SK-N-SH treated with all-trans-retinoic acid at 6 μM for 48 hours (cell line): Measurements from ENCODE around the gene RNASE1.

Source experiments
- ATAC-seq: fragments of 200-7000 bp; cut with Tn5 transposase; 3 replicates; pipeline ENCODE4 v1.9.1; 2020; ENCODE audit warnings: mild to moderate bottlenecking, moderate library complexity
- ARNTL ChIP-seq: fragments of 450-650 bp; formaldehyde crosslinking; IDR thresholded peaks from 2 replicates; pipeline ENCODE4 v1.5.0; 2020; ENCODE audit warnings: low read depth, mild to moderate bottlenecking, moderate library complexity, borderline replicate concordance
- BACH2 ChIP-seq: fragments of 250-450 bp; sonication (Bioruptor Pico); IDR thresholded peaks from 2 replicates; pipeline ENCODE4 v1.9.0; 2021; ENCODE audit warnings: mild to moderate bottlenecking, borderline replicate concordance
- CSDC2 ChIP-seq: fragments of 250-450 bp; sonication (Bioruptor Pico); IDR thresholded peaks from 2 replicates; pipeline ENCODE4 v1.5.0; 2020; ENCODE audit warnings: mild to moderate bottlenecking, moderate library complexity
- ESRRG ChIP-seq: fragments of 250-450 bp; sonication (Bioruptor Pico); IDR thresholded peaks from 2 replicates; pipeline ENCODE4 v1.6.1; 2021; ENCODE audit warnings: mild to moderate bottlenecking
- GLIS3 ChIP-seq: fragments of 250-450 bp; sonication (Bioruptor Pico); IDR thresholded peaks from 2 replicates; pipeline ENCODE4 v1.5.0; 2020; ENCODE audit warnings: mild to moderate bottlenecking, moderate library complexity
- ISL1 ChIP-seq: fragments of 250-450 bp; sonication (Bioruptor Pico); IDR thresholded peaks from 2 replicates; pipeline ENCODE4 v2.1.2; 2022; ENCODE audit warnings: mild to moderate bottlenecking, moderate library complexity
- OSR1 ChIP-seq: fragments of 250-450 bp; sonication (Bioruptor Pico); IDR thresholded peaks from 2 replicates; pipeline ENCODE4 v1.8.0; 2022; ENCODE audit warnings: moderate library complexity, mild to moderate bottlenecking, inconsistent platforms
- PATZ1 ChIP-seq: fragments of 250-450 bp; sonication (Bioruptor Pico); IDR thresholded peaks from 2 replicates; pipeline ENCODE4 v1.8.0; 2020; ENCODE audit warnings: mild to moderate bottlenecking, moderate library complexity, borderline replicate concordance
- PPARA ChIP-seq: fragments of 250-450 bp; sonication (Bioruptor Pico); IDR thresholded peaks from 2 replicates; pipeline ENCODE4 v1.5.0; 2020; ENCODE audit warnings: mild to moderate bottlenecking, borderline replicate concordance
- RARB ChIP-seq: fragments of 250-450 bp; sonication (Bioruptor Pico); IDR thresholded peaks from 2 replicates; pipeline ENCODE4 v1.8.0; 2021; ENCODE audit warnings: mild to moderate bottlenecking, moderate library complexity
- SNAI2 ChIP-seq: fragments of 250-450 bp; sonication (Bioruptor Pico); IDR thresholded peaks from 2 replicates; pipeline ENCODE4 v1.5.0; 2020; ENCODE audit warnings: mild to moderate bottlenecking, moderate library complexity
- TCF4 ChIP-seq: fragments of 250-450 bp; sonication (Bioruptor Pico); IDR thresholded peaks from 2 replicates; pipeline ENCODE4 v1.8.0; 2021; ENCODE audit warnings: mild to moderate bottlenecking, moderate library complexity, borderline replicate concordance
- TOX ChIP-seq: fragments of 250-450 bp; sonication (Bioruptor Pico); IDR thresholded peaks from 2 replicates; pipeline ENCODE4 v1.8.0; 2021; ENCODE audit warnings: mild to moderate bottlenecking, moderate library complexity, borderline replicate concordance
- ZC3H10 ChIP-seq: fragments of 250-450 bp; sonication (Bioruptor Pico); IDR thresholded peaks from 2 replicates; pipeline ENCODE4 v1.5.1; 2021; ENCODE audit warnings: mild to moderate bottlenecking, moderate library complexity
- ZFP3 ChIP-seq: fragments of 250-450 bp; sonication (Bioruptor Pico); IDR thresholded peaks from 2 replicates; pipeline ENCODE4 v1.5.0; 2020; ENCODE audit warnings: mild to moderate bottlenecking, moderate library complexity
- ZFP30 ChIP-seq: fragments of 450-650 bp; formaldehyde crosslinking; IDR thresholded peaks from 2 replicates; pipeline ENCODE4 v1.5.0; 2022; ENCODE audit warnings: mild to moderate bottlenecking, moderate library complexity
- ZNF565 ChIP-seq: fragments of 450-650 bp; formaldehyde crosslinking; conservative IDR thresholded peaks from 2 replicates; pipeline ENCODE4 v1.5.0; 2020; ENCODE audit warnings: low read depth, mild to moderate bottlenecking, moderate library complexity
- ZNF70 ChIP-seq: fragments of 450-650 bp; formaldehyde crosslinking; IDR thresholded peaks from 2 replicates; pipeline ENCODE4 v1.5.0; 2020; ENCODE audit warnings: mild to moderate bottlenecking, moderate library complexity
- ZNF8 ChIP-seq: fragments of 450-650 bp; formaldehyde crosslinking; IDR thresholded peaks from 2 replicates; pipeline ENCODE4 v1.5.0; 2020; ENCODE audit warnings: mild to moderate bottlenecking, moderate library complexity
- TF ChIP-seq, protein P1 (sequence below): fragments of 250-450 bp; sonication (Bioruptor Pico); IDR thresholded peaks from 2 replicates; pipeline ENCODE4 v1.8.0; 2021; ENCODE audit warnings: low read depth, mild to moderate bottlenecking, moderate library complexity, borderline replicate concordance
- TF ChIP-seq, protein P2 (sequence below): fragments of 250-450 bp; sonication (Bioruptor Pico); IDR thresholded peaks from 2 replicates; pipeline ENCODE4 v1.5.1; 2021; ENCODE audit warnings: mild to moderate bottlenecking, moderate library complexity
- TF ChIP-seq, protein P3 (sequence below): fragments of 250-450 bp; sonication (Bioruptor Pico); IDR thresholded peaks from 2 replicates; pipeline ENCODE4 v1.5.0; 2020; ENCODE audit warnings: mild to moderate bottlenecking, moderate library complexity

The RNASE1 gene

GRCh38 chr14:20794644-20795369 lies 7.8 kb downstream of the RNASE1 start:
- no peak for TF ChIP-seq CSDC2 (CRISPR knock-in tag)
- ATAC-seq, result no peak

DNA sequence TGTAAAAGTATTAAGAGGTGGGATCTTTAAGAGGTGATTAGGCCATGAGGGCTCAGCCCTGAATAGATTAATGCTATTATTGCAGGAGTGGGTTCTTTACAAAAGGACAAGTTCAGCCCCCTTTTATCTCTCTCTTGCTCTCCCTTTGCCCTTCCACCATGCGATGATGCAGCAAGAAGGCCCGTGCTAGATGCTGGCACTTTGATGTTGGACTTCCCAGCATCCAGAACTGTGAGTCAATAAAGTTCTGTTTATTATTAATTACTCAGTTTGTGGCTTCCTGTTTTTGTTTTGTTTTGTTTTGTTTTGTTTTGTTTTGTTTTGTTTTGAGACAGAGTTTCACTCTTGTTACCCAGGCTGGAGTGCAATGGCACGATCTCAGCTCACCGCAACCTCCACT lies 10.1 kb downstream of the RNASE1 start:
- ATAC-seq, result no peak
- TF ChIP-seq PATZ1 (CRISPR knock-in tag) (no peak), ZFP3 (CRISPR knock-in tag) (no peak), RARB (no peak), TOX (CRISPR knock-in tag) (no peak), SNAI2 (CRISPR knock-in tag) (no peak), ESRRG (CRISPR knock-in tag) (no peak), ARNTL (CRISPR knock-in tag) (no peak), BACH2 (CRISPR knock-in tag) (no peak), PPARA (CRISPR knock-in tag) (no peak), TCF4 (CRISPR knock-in tag) (no peak), ZNF8 (CRISPR knock-in tag) (no peak), ZFP30 (CRISPR knock-in tag) (no peak), ZNF565 (CRISPR knock-in tag) (no peak), ZNF70 (CRISPR knock-in tag) (no peak), ZC3H10 (CRISPR knock-in tag) (no peak), GLIS3 (CRISPR knock-in tag) (no peak), ISL1 (CRISPR knock-in tag) (no peak)
- TF ChIP-seq, protein P1, sequence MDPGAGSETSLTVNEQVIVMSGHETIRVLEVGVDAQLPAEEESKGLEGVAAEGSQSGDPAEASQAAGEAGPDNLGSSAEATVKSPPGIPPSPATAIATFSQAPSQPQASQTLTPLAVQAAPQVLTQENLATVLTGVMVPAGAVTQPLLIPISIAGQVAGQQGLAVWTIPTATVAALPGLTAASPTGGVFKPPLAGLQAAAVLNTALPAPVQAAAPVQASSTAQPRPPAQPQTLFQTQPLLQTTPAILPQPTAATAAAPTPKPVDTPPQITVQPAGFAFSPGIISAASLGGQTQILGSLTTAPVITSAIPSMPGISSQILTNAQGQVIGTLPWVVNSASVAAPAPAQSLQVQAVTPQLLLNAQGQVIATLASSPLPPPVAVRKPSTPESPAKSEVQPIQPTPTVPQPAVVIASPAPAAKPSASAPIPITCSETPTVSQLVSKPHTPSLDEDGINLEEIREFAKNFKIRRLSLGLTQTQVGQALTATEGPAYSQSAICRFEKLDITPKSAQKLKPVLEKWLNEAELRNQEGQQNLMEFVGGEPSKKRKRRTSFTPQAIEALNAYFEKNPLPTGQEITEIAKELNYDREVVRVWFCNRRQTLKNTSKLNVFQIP, result no peak
- TF ChIP-seq, protein P2, sequence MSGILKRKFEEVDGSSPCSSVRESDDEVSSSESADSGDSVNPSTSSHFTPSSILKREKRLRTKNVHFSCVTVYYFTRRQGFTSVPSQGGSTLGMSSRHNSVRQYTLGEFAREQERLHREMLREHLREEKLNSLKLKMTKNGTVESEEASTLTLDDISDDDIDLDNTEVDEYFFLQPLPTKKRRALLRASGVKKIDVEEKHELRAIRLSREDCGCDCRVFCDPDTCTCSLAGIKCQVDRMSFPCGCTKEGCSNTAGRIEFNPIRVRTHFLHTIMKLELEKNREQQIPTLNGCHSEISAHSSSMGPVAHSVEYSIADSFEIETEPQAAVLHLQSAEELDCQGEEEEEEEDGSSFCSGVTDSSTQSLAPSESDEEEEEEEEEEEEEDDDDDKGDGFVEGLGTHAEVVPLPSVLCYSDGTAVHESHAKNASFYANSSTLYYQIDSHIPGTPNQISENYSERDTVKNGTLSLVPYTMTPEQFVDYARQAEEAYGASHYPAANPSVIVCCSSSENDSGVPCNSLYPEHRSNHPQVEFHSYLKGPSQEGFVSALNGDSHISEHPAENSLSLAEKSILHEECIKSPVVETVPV (CRISPR knock-in tag), result no peak

DNA sequence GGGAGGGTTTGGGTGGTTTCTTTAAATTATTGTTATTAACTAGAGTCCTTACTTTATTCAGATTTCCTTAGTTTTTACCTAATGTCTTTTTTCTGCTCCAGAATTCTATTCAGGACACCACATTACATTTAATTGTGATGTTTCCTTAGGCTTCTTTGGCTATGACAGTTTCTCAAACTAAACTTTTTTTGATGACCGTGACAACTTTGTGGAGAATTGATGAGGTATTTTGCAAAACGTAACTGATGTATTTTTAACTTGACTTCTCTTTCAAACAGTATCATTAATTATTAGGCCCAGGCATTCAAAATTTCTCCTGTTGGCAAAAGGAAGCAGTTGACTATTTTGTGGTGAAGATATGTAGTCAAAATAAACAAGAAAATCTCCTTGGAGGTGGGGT lies 11.0 kb downstream of the RNASE1 start:
- no peak for TF ChIP-seq GLIS3 (CRISPR knock-in tag)
- no peak for TF ChIP-seq BACH2 (CRISPR knock-in tag)
- TF ChIP-seq, protein P2 (CRISPR knock-in tag), result no peak
- TF ChIP-seq TCF4 (CRISPR knock-in tag), result no peak
- no peak for TF ChIP-seq RARB
- no peak for TF ChIP-seq ARNTL (CRISPR knock-in tag)
- no peak for TF ChIP-seq CSDC2 (CRISPR knock-in tag)
- no peak for TF ChIP-seq ISL1 (CRISPR knock-in tag)
- TF ChIP-seq ZNF70 (CRISPR knock-in tag), result no peak
- TF ChIP-seq, protein P1, result no peak
- TF ChIP-seq, protein P3, sequence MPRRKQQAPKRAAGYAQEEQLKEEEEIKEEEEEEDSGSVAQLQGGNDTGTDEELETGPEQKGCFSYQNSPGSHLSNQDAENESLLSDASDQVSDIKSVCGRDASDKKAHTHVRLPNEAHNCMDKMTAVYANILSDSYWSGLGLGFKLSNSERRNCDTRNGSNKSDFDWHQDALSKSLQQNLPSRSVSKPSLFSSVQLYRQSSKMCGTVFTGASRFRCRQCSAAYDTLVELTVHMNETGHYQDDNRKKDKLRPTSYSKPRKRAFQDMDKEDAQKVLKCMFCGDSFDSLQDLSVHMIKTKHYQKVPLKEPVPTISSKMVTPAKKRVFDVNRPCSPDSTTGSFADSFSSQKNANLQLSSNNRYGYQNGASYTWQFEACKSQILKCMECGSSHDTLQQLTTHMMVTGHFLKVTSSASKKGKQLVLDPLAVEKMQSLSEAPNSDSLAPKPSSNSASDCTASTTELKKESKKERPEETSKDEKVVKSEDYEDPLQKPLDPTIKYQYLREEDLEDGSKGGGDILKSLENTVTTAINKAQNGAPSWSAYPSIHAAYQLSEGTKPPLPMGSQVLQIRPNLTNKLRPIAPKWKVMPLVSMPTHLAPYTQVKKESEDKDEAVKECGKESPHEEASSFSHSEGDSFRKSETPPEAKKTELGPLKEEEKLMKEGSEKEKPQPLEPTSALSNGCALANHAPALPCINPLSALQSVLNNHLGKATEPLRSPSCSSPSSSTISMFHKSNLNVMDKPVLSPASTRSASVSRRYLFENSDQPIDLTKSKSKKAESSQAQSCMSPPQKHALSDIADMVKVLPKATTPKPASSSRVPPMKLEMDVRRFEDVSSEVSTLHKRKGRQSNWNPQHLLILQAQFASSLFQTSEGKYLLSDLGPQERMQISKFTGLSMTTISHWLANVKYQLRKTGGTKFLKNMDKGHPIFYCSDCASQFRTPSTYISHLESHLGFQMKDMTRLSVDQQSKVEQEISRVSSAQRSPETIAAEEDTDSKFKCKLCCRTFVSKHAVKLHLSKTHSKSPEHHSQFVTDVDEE (CRISPR knock-in tag), result no peak
- TF ChIP-seq OSR1, result no peak
- no peak for TF ChIP-seq ZNF565 (CRISPR knock-in tag)
- TF ChIP-seq ZC3H10 (CRISPR knock-in tag), result no peak
- TF ChIP-seq ZFP3 (CRISPR knock-in tag), result no peak
- TF ChIP-seq SNAI2 (CRISPR knock-in tag), result no peak
- no peak for TF ChIP-seq PPARA (CRISPR knock-in tag)
- ATAC-seq, result no peak
